Measurements from ENCODE around the gene CLSTN2. TPM values are rescaled to one million over a fixed set of nuclear protein-coding genes. Genes with fewer than 3 reads are reported as not detected.

The CLSTN2 gene
- total RNA-seq, 2 donors from 2014 or later, result 3.5 to 60.3 TPM

GRCh38 chr3:140559546-140559945, 624.6 kb downstream of the CLSTN2 start:
- Histone ChIP-seq H3K9me3 (no peaks in the 10 kb centered on the region), H3K4me1 (replicated peaks) (no peaks in the 10 kb centered on the region), H3K27ac (no peak overlapping the region), H3K27me3 (replicated peaks; ENCODE audit: insufficient read depth) (no peaks in the 10 kb centered on the region), H3K36me3 (no peaks in the 10 kb centered on the region), H3K4me3 (no peak overlapping the region)
- WGBS, result 89% methylated on average over 4 of the region's 4 CpGs
- no peak for DNase-seq (ENCODE audit: low spot score)
- no peak for TF ChIP-seq POLR2A (IDR thresholded peaks at IDR 0.05)
- intact Hi-C loops (cut with DNase I), result no loop called here

GRCh38 chr3:140563206-140563760, 628.3 kb downstream of the CLSTN2 start:
- WGBS, result 93% methylated on average over 6 of the region's 7 CpGs
- TF ChIP-seq POLR2AphosphoS5 (IDR thresholded peaks at IDR 0.05) (no peak), CTCF (IDR thresholded peaks at IDR 0.05) (no peak)
- no peaks in the 10 kb centered on the region for H3K36me3 ChIP-seq

GRCh38 chr3:140568131-140568530, 633.1 kb downstream of the CLSTN2 start:
- H3K4me1 ChIP-seq (replicated peaks), result no peaks in the 10 kb centered on the region
- 94% methylated on average over 2 of the region's 2 CpGs for WGBS
- intact Hi-C loops (cut with DNase I), result no loop called here
- no peak overlapping the region for H3K27ac ChIP-seq
- H3K36me3 ChIP-seq, result no peaks in the 10 kb centered on the region
- no peak for DNase-seq (ENCODE audit: low spot score)
- H3K9me3 ChIP-seq, result no peaks in the 10 kb centered on the region
- TF ChIP-seq POLR2AphosphoS5 (IDR thresholded peaks at IDR 0.05) (no peak), CTCF (IDR thresholded peaks at IDR 0.05) (no peak), POLR2A (IDR thresholded peaks at IDR 0.05) (no peak)
- H3K27me3 ChIP-seq (replicated peaks; ENCODE audit: insufficient read depth), result no peaks in the 10 kb centered on the region
- H3K4me3 ChIP-seq, result no peak overlapping the region

More at GRCh38 chr3:140563206-140563760, 628.3 kb downstream of the CLSTN2 start:
- H3K27me3 ChIP-seq (replicated peaks; ENCODE audit: insufficient read depth), result no peaks in the 10 kb centered on the region
- H3K27ac ChIP-seq, result no peak overlapping the region
- no peaks in the 10 kb centered on the region for H3K4me1 ChIP-seq (replicated peaks)
- DNase-seq (ENCODE audit: low spot score), result no peak
- no peak overlapping the region for H3K4me3 ChIP-seq
- H3K9me3 ChIP-seq, result no peaks in the 10 kb centered on the region
- intact Hi-C loops (cut with DNase I), result no loop called here

GRCh38 chr3:140568842-140569520, 634.0 kb downstream of the CLSTN2 start:
- TF ChIP-seq CTCF (IDR thresholded peaks at IDR 0.05), result no peak
- TF ChIP-seq POLR2AphosphoS5 (IDR thresholded peaks at IDR 0.05), result peak; percentile 35
- no peak for TF ChIP-seq POLR2A (IDR thresholded peaks at IDR 0.05)
- Histone ChIP-seq H3K27ac (no peak overlapping the region), H3K4me1 (replicated peaks) (no peaks in the 10 kb centered on the region), H3K9me3 (no peaks in the 10 kb centered on the region), H3K36me3 (no peaks in the 10 kb centered on the region), H3K27me3 (replicated peaks; ENCODE audit: insufficient read depth) (no peaks in the 10 kb centered on the region), H3K4me3 (no peak overlapping the region)
- 63% methylated on average over 3 of the region's 3 CpGs for WGBS
- peak; percentile 33 for DNase-seq (ENCODE audit: low spot score)
- intact Hi-C loops (cut with DNase I), result no loop called here

- Histone ChIP-seq H3K36me3 (no peaks in the 10 kb centered on the region), H3K9me3 (no peaks in the 10 kb centered on the region), H3K4me1 (replicated peaks) (no peaks in the 10 kb centered on the region), H3K4me3 (no peak overlapping the region), H3K27ac (no peak overlapping the region), H3K27me3 (replicated peaks; ENCODE audit: insufficient read depth) (no peaks in the 10 kb centered on the region)
- WGBS, result 62% methylated on average over 3 of the region's 3 CpGs
- intact Hi-C loops (cut with DNase I), result no loop called here
- no peak for DNase-seq (ENCODE audit: low spot score)
- no peak for TF ChIP-seq POLR2AphosphoS5 (IDR thresholded peaks at IDR 0.05)
- no peak for TF ChIP-seq CTCF (IDR thresholded peaks at IDR 0.05)
- no peak for TF ChIP-seq POLR2A (IDR thresholded peaks at IDR 0.05)
These were observed 635.6 kb downstream of the CLSTN2 start for GRCh38 chr3:140570602-140571001.

Measured in prostate gland (tissue), 2 donors.